H9 (cell line): ENCODE data around the gene SQSTM1. TPM values are rescaled to one million over a fixed set of nuclear protein-coding genes. Genes with fewer than 3 reads are reported as not detected.

ENCODE experiments used
- DNase-seq: peaks from one replicate; pipeline ENCODE4 v3.0.0-alpha.2; 2017
- H2AFZ ChIP-seq: one replicate; pipeline ENCODE4 v1.6.1; 2013; ENCODE audit warnings: mild to moderate bottlenecking, low read length, control low read depth, moderate library complexity
- H2AK5ac ChIP-seq: 2 replicates; pipeline ENCODE4 v1.6.1; 2013; ENCODE audit warnings: low read length, control low read depth, mixed read lengths; ENCODE audit not compliant: insufficient read length
- H2BK120ac ChIP-seq: one replicate; pipeline ENCODE4 v1.6.1; 2013; ENCODE audit warnings: low read depth, mild to moderate bottlenecking, low read length, control low read depth, inconsistent platforms; ENCODE audit not compliant: poor library complexity, severe bottlenecking
- H2BK12ac ChIP-seq: 2 replicates; pipeline ENCODE4 v1.6.1; 2013; ENCODE audit warnings: low read length, control low read depth, mixed read lengths, low read depth; ENCODE audit not compliant: insufficient read length
- H2BK15ac ChIP-seq: 2 replicates; pipeline ENCODE4 v1.6.1; 2013; ENCODE audit warnings: low read depth, low read length, control low read depth
- H2BK20ac ChIP-seq: one replicate; pipeline ENCODE4 v1.6.1; 2013; ENCODE audit warnings: low read depth, mild to moderate bottlenecking, low read length, control low read depth, inconsistent platforms; ENCODE audit not compliant: poor library complexity, severe bottlenecking
- H2BK5ac ChIP-seq: 2 replicates; pipeline ENCODE4 v1.6.1; 2013; ENCODE audit warnings: low read length, control low read depth, mixed read lengths; ENCODE audit not compliant: insufficient read length
- H3K14ac ChIP-seq: 2 replicates; pipeline ENCODE4 v1.6.1; 2013; ENCODE audit warnings: low read length, control low read depth; ENCODE audit not compliant: insufficient read depth
- H3K18ac ChIP-seq: 2 replicates; pipeline ENCODE4 v1.6.1; 2013; ENCODE audit warnings: low read depth, mild to moderate bottlenecking, mixed read lengths, low read length, control low read depth; ENCODE audit not compliant: insufficient read length
- H3K23ac ChIP-seq: 2 replicates; pipeline ENCODE4 v1.6.1; 2013; ENCODE audit warnings: low read length, control low read depth, mixed read lengths, low read depth; ENCODE audit not compliant: insufficient read length
- H3K23me2 ChIP-seq: 2 replicates; pipeline ENCODE4 v1.6.1; 2013; ENCODE audit warnings: low read depth, mild to moderate bottlenecking, mixed read lengths, low read length, control low read depth; ENCODE audit not compliant: insufficient read length, poor library complexity, severe bottlenecking
- H3K27ac ChIP-seq: 2 replicates; pipeline ENCODE4 v1.5.1; 2013; ENCODE audit warnings: low read length, control low read depth, mixed read lengths, low read depth; ENCODE audit not compliant: insufficient read length
- H3K27me3 ChIP-seq: 2 replicates; pipeline ENCODE4 v1.6.1; 2013; ENCODE audit warnings: low read length, control low read depth, inconsistent platforms; ENCODE audit not compliant: insufficient read depth
- H3K4ac ChIP-seq: 2 replicates; pipeline ENCODE4 v1.6.1; 2013; ENCODE audit warnings: low read depth, mild to moderate bottlenecking, control low read depth, inconsistent platforms, low read length, moderate library complexity
- H3K4me1 ChIP-seq: 2 replicates; pipeline ENCODE4 v1.6.1; 2013; ENCODE audit warnings: low read length, control low read depth, inconsistent platforms; ENCODE audit not compliant: insufficient read depth
- H3K4me2 ChIP-seq: 2 replicates; pipeline ENCODE4 v1.6.1; 2013; ENCODE audit warnings: low read length, control low read depth, mixed read lengths; ENCODE audit not compliant: insufficient read length, insufficient read depth
- H3K56ac ChIP-seq: 2 replicates; pipeline ENCODE4 v1.6.1; 2013; ENCODE audit warnings: low read depth, mild to moderate bottlenecking, mixed read lengths, low read length, control low read depth; ENCODE audit not compliant: insufficient read length
- H3K79me1 ChIP-seq: 2 replicates; pipeline ENCODE4 v1.6.1; 2013; ENCODE audit warnings: low read depth, mild to moderate bottlenecking, moderate library complexity, low read length, control low read depth, inconsistent platforms; ENCODE audit not compliant: insufficient read depth, poor library complexity, severe bottlenecking
- H3K79me2 ChIP-seq: 2 replicates; pipeline ENCODE4 v1.6.1; 2013; ENCODE audit warnings: low read length, control low read depth, inconsistent platforms; ENCODE audit not compliant: insufficient read depth
- H3K9ac ChIP-seq: 2 replicates; pipeline ENCODE4 v1.6.1; 2013; ENCODE audit warnings: low read length, control low read depth, mixed read lengths; ENCODE audit not compliant: insufficient read length; ENCODE audit errors: extremely low read depth
- H3K9me3 ChIP-seq: one replicate; pipeline ENCODE4 v1.6.1; 2013; ENCODE audit warnings: low read depth, low read length, inconsistent platforms; ENCODE audit not compliant: control insufficient read depth
- H3T11ph ChIP-seq: one replicate; pipeline ENCODE4 v1.6.1; 2013; ENCODE audit warnings: mild to moderate bottlenecking, low read length, control low read depth, inconsistent platforms
- H4K20me1 ChIP-seq: one replicate; pipeline ENCODE4 v1.6.1; 2013; ENCODE audit not compliant: control insufficient read depth, insufficient read length, insufficient read depth
- H4K5ac ChIP-seq: 2 replicates; pipeline ENCODE4 v1.6.1; 2013; ENCODE audit warnings: low read depth, mild to moderate bottlenecking, mixed read lengths, low read length, control low read depth; ENCODE audit not compliant: insufficient read length
- H4K8ac ChIP-seq: replicated peaks from 2 replicates; pipeline ENCODE4 v1.6.1; 2013; ENCODE audit warnings: low read length, control low read depth, mixed read lengths, low read depth; ENCODE audit not compliant: insufficient read length
- H4K91ac ChIP-seq: 2 replicates; pipeline ENCODE4 v1.6.1; 2013; ENCODE audit warnings: low read depth, mild to moderate bottlenecking, moderate library complexity, mixed read lengths, low read length, control low read depth; ENCODE audit not compliant: insufficient read length
- H3K27ac Mint-ChIP-seq, 3 experiments: 2 replicates in 2 of 3; 3 replicates in 1 of 3; pipeline ENCODE4 v1.8.0; 2020 to 2021; ENCODE audit warnings: mixed read lengths in 3 of 3, mild to moderate bottlenecking in 1 of 3, moderate library complexity in 1 of 3
- H3K27me3 Mint-ChIP-seq: 2 replicates; pipeline ENCODE4 v1.8.0; 2021; ENCODE audit warnings: low read depth, mild to moderate bottlenecking, moderate library complexity, mixed read lengths
- H3K36me3 Mint-ChIP-seq, 3 experiments: 2 replicates in 2 of 3; 3 replicates in 1 of 3; pipeline ENCODE4 v1.8.0; 2020 to 2021; ENCODE audit warnings: low read depth in 3 of 3, mixed read lengths in 3 of 3; ENCODE audit not compliant: insufficient read depth in 1 of 3
- H3K4me1 Mint-ChIP-seq, 2 experiments: 2 replicates each; pipeline ENCODE4 v1.8.0; 2020; ENCODE audit warnings: mixed read lengths in 2 of 2
- H3K4me3 Mint-ChIP-seq, 2 experiments: 2 replicates in 1 of 2; 3 replicates in 1 of 2; pipeline ENCODE4 v1.8.0; 2020 to 2021; ENCODE audit warnings: mild to moderate bottlenecking in 2 of 2, mixed read lengths in 2 of 2, moderate library complexity in 1 of 2
- H3K9me3 Mint-ChIP-seq, 2 experiments: 2 replicates in 1 of 2; 3 replicates in 1 of 2; pipeline ENCODE4 v1.8.0; 2020; ENCODE audit warnings: mild to moderate bottlenecking in 2 of 2, mixed read lengths in 2 of 2, moderate library complexity in 1 of 2
- CTCF ChIP-seq: fragments of 200-600 bp; sonication (generic); conservative IDR thresholded peaks from 3 replicates; pipeline ENCODE4 v1.8.0; 2021; ENCODE audit warnings: antibody characterized with exemption, mild to moderate bottlenecking
- WGBS: extraction: QIAGEN DNeasy Blood & Tissue Kit; methylation state at CpG from one replicate; pipeline ENCODE4 v1.1.7; 2013; ENCODE audit warnings: missing lambda C conversion rate, low lambda C conversion rate, mixed read lengths; ENCODE audit not compliant: insufficient read length; ENCODE audit errors: extremely low coverage; 5-methylcytosine and 5-hydroxymethylcytosine counted together
- total RNA-seq: library from RNA; stranded (reverse); gene quantifications from 2 replicates; pipeline ENCODE4 v1.2.1, GENCODE V29; 2021

The SQSTM1 gene
- total RNA-seq, 1 experiment from 2014 or later = 144 TPM

GRCh38 chr5:179812135-179812825 lies 8.4 kb upstream of the SQSTM1 start:
- Mint-ChIP-seq H3K9me3 (no peaks in the 10 kb centered on the region; a peak in 2 of 5 replicates), H3K4me3 (peak overlapping the region in 1 of 2 experiments; percentile 35; a peak in 1 of 5 replicates), H3K27me3 (peaks cover 7% of the 10 kb centered on the region), H3K36me3 (peaks cover 5 to 38% (median 22%) of the 10 kb centered on the region in 3 experiments; a peak in 6 of 7 replicates), H3K27ac (no peak overlapping the region), H3K4me1 (peaks cover 18 to 20% of the 10 kb centered on the region in 2 experiments)
- Histone ChIP-seq H3K27ac (no peak overlapping the region), H4K91ac (no peak overlapping the region), H3K14ac (no peak overlapping the region), H2BK20ac (no peak overlapping the region), H3K9me3 (no peaks in the 10 kb centered on the region), H3T11ph (no peak overlapping the region), H3K23me2 (peaks cover 11% of the 10 kb centered on the region), H3K4ac (no peak overlapping the region), H4K20me1 (no peaks in the 10 kb centered on the region), H2BK12ac (no peak overlapping the region), H4K8ac (no peak overlapping the region), H3K4me1 (no peaks in the 10 kb centered on the region; the same call in 1 of the 2 replicates), H2AK5ac (no peak overlapping the region), H2BK5ac (no peak overlapping the region), H3K9ac (no peak overlapping the region), H3K79me2 (no peaks in the 10 kb centered on the region), H3K79me1 (no peaks in the 10 kb centered on the region), H3K23ac (no peak overlapping the region), H3K27me3 (no peaks in the 10 kb centered on the region), H2BK120ac (no peak overlapping the region), H2BK15ac (no peak overlapping the region), H4K5ac (no peak overlapping the region), H3K18ac (no peak overlapping the region), H3K4me2 (no peak overlapping the region), H2AFZ (no peak overlapping the region), H3K56ac (no peak overlapping the region)
- no CpG with 5 or more reads among the region's 27 CpGs for WGBS
- no peak for DNase-seq
- no peak for TF ChIP-seq CTCF
